ENCODE data around the gene GGT6.

GGT6 gene

DNA sequence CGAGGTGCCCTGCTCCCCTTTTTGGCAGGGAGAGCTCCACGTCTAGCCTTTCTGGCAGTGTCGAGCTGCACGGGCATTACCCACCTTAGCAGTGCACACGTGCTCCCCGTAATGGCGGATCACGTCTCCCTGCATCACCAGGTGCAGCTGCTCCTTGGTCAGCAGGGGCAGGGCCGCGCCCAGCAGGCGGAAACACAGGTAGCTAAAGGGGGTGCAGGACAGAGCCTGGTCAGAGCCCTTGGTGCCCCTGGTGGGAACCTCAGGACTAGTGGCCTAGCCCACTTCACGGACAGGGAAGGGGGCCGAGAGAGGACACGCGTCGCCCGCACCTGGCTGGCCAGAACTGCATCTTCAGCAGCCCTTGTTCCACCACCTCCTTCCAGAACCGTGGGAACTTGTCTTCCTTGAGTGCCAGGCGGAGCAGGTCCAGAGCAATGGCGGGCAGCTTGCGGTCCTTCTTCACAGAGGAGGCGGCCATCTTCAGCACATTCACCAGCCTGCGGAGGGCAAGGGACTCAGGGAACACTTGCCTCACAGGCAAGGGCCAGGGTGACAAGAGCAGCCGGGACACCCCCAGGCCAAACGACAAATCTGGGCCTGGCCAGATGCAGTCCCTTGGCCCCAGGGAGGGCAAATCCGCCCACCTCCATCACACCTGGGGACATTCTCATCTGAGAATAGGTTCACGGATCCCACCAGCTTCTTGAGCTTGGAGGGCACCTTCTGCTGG lies 8.4 kb downstream of the GGT6 start:
- no peak for DNase-seq (ENCODE audit: low read depth in 2 of 2)

DNA sequence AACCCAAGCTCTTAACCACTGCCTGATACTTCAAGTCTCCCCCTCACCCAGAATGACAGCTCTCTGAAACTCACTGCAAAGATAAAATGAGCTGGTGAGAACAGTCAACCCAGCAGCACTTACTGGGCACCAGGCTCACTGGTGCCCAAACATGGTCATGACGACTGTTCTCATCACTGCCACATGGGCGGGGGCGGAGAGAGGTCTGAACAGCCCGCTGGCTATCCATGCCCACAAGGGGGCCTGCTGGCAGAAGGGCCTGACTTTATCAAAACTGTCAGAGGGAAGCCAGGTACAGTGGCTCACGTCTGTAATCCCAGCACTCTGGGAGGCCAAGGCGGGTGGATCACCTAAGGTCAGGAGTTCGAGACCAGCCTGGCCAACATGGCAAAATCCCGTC lies 9.2 kb downstream of the GGT6 start:
- no peak for DNase-seq (ENCODE audit: low read depth in 2 of 2)

DNA sequence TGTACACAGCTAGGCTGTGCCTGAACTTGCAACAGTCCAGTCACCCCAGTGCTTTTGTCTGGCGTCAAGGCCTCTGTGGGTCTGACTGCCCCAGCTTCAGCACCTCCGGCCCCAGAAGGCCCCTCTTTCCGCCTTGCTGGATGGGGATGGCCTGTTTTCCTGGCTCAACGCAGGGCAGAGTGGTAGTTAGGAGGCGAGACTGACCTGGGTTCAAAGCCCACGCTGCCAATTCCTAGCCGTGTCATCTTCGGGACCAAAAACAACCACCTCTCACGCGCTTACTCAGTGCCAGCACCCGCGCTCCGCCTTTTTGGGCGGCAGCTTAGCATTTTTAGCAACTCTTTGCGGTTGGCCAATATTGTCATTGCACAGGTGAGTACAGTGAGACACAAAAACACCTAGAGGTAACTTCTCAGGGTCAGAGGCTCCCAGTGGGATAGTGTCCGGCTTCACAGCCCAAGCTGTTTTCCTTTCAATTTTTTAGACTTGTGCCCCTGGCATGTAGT lies 9.8 kb downstream of the GGT6 start:
- DNase-seq (ENCODE audit: low read depth in 2 of 2) = no peak

DNA sequence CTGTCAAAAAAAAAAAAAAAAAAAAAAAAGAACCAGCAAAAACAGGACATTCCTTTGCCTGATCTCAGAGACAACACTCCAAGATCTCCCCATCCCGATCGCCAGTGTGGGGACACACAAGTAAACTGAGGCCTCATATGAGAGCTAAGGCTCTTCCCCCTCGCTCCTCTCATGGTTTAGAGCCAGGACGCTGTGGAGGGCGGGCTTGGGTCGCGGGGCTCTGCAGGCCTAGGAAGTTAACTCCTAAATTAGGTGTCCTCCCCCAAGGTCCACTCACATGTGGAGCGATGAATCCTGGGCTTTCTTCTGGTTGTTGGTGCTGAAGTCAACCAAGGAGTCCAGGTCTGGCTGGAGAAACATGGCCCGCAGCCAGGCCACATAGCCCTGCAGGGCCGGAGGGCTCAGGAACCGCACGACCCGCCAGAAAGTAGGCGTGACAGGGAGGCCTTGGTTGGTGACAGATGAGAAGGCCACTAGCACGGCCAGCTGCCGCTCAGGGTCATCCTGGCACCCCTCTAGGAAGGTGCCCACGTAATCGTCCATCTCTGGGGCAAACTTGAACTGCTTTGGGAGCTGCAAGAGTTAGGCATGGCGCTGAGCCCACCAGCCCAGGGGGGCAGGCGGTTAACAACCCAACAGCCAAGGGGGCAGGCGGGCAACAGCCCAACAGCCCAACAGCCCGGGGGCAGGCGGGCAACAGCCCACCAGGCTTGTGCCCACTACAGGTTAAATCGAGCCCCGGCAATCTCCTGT lies 10.4 kb downstream of the GGT6 start:
- DNase-seq (ENCODE audit: low read depth in 2 of 2) = no peak

DNA sequence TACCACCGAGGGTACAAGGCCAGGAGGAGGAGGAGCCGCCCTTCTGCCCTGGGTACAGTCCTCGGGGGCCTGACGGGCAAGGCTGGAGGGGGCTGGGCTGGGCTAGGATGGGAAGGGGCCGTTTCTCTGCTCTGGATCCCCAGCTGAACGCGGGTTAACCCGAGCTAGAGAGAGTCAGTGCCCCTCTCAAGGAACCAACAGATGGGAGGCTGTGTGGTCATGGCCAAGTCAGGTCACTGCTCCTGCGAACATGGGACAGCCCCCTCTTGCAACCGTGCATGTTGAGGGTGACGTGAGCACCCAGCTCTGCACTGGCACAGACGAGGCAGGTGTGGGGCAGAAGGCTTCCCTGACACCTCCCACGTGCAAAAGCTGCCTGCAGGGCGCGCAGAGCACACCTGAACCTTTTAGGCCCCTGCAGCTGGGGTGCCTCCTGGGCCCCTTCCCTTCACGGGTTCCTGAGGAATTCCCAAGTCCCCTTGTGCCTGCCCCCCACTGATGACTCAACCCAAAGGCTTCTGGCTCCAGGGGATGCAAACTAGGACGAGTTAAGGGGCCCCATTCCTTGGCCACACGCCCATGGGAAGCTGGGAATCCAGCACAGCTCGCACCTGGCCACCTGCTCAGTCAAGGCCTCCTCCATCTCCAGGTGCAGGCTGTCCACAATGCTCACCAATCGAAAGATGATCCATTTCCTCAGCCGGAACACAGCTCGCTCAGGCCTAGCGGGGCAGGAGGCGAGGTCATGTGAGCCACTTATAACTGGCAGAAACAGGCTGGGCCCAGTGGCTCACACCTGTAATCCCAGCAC lies 11.5 kb downstream of the GGT6 start:
- no peak for DNase-seq (ENCODE audit: low read depth in 2 of 2)

DNA sequence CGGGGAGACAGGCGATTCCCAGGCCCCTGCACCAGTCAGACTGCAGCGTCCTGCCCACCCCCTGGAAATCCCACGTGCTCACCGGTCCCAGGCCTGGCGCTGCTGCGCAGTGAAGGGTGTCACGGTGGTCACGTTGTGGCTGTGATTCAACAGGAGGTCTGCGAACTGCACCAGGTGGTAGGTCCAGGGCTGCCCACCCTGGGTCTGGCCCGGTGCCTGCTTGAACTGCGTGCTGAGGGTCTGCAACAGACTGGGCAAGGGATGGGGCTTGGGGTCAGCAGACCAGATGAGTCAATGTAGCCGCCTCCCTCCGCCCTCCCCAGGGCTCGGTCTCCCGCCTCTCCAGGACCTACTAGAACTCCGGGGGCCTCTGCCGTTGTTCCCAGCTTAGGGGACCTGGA lies 12.3 kb downstream of the GGT6 start:
- no peak for DNase-seq (ENCODE audit: low read depth in 2 of 2)

DNA sequence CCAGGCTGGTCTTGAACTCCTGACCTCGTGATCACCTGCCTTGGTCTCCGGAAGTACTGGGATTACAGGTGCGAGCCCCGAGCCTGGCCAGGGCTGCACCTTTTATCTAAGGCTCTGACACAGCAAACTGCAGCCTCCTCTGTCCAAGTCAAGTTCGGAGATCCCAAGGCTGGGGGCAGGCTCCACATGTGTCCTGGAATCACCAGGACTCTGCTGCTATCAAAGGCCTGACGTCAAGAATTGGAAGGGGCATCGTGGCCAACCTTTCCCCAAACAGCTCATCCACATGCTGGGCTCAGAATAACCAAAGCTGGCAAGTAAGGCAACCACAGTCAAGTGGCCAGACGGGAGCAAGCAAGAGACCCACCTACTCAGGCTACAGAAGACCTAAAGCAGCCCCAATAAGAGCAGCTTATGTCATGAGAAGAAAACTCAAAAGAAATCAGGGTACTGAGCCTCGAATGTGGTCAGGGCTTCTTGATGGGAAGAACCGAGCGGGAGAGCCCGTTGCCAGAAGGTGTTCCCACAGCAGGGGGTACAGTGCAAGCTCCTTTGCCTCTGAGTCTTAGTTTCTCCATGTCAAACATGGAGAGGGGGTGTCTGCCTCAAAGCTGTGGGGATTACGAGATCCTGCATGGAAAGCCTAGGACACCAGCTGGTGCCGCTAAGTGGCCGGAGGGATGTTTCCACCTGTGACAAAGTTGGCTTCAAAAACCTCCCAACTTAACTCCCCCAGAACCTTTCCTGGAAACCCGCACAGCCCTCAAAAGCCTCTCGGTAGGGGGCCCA lies 13.1 kb downstream of the GGT6 start:
- no peak for DNase-seq (ENCODE audit: low read depth in 2 of 2)

DNA sequence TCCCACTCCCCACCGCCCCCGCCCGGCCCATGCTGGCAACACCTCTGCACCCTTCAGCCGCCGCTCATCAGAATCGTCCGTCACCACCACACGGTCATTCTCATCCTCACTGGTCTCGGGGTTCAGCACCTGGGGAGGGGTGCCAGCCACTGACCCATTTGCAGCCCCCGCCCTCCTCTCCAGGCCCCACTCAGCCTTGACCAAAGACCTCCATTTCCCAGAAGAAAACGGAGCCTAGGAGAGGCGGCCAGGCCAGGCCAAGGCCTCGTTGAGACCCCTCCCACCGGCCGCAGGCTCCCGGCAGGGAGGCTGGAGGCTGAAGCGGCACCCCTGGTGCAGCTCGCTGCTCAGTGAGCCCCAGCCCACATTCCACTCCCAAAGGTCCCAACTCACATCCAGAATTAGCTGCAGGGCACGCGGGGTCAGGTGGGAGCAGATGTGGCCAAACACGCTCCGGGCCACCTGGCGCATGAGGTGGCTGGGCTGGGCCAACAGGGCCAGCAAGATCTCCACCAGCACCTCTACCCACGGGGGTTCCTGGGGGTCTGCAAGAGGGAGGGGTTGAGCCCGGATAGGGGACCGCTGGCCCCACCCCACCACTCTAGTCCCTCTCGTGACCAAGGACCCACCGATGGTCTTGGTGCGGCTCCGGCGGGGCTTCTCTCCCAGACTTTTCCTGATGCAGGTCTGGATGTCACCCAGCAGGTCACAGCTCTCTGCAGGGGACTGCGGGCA lies 15.0 kb downstream of the GGT6 start:
- no peak for DNase-seq (ENCODE audit: low read depth in 2 of 2)

DNA sequence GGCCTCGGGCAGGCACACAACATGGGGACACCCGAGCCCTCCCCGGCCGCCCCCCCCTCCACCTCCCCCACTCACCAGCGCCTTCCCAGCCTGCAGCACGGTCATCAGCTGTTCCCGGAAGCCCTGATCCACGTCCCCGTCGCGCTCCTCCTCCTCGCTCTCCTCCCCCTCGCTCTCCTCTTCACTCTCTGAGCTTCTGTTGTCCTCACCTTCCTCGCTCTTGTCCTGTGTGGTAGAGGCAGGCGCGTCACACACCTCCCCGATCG lies 15.5 kb downstream of the GGT6 start:
- no peak for DNase-seq (ENCODE audit: low read depth in 2 of 2)

DNA sequence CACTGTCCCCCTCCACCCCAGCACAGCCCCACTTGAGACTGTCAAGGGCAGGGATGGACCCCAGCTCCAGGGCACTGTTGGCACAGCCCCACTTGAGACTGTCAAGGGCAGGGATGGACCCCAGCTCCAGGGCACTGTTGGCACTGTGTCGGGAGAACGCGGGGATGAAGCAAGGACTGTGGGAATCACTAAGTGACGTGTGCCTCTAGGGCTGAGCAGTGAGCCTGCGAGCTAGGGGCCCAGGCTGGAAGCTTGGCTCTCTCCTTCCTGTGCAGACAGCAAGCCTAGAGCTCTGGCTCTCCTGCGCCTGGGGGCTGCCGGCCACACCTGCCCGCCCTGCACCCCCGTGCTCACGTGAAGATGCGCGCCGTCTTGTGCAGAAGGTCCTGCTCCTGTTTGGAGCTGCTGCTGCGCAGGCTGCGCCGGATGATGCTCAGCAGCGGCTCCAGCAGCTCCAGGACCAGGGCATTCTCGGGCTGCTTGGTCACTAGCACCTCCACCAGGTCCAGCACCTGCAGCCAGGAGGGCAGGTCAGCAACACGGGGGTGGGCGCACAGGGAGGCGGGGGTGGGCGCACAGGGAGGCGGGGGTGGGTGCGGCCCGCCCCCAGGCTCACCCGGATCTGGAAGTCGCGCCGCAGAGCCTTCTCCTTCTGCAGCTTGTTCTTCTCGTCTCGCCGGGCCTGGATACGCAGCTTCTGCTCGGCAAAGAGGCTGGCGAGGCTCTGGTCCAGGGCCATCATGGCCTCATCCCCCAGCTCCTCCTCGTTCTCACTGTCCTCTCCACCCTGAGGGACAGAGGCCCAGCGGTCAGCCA lies 16.0 kb downstream of the GGT6 start:
- DNase-seq (ENCODE audit: low read depth in 2 of 2) = no peak

DNA sequence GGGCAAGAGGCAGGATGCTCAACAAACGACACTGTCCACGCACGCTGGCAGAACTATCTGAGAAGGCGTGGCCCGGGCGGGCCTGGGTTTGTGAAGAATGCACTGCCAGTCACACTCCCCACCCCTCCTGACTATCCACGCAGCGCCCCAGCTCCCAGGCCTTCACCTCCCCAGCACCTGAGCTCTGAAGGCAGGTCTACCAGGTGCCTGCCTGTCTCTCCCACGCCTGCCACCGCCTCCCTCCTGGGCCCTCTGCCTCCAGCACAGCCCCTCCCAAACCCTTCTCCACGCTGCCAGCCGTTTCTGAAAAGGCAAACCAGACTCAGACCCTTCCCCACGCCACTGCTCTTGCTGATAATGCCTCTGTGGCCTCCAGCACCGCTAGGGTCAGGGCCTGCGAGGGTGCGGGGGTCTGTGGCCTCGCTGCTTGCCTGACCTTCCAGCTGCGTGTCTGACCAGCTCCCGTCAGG lies 16.8 kb downstream of the GGT6 start:
- no peak for DNase-seq (ENCODE audit: low read depth in 2 of 2)

DNA sequence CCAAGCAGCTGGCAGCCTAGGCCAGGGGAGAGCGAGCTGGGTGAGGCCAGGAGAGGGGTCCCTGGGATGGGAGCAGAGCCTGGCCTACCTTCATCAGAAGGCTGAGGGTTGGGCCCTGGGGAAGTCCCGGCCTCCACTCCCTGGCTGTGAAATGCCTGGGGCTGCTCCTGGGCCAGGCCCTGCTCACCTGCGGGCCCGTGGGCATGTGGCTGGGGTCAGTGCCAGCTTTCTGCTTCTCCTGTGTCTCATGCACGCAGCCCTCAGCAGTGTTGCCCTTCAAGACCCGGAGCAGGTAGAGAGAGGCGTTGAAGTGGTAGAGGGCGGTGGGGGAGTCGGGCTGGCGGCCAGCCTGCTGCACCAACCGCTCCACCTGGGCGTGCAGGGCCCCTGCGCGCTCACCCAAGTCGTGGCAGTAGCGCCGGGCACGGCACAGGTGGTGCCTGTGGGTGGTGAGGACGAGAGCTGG lies 17.6 kb downstream of the GGT6 start:
- no peak for DNase-seq (ENCODE audit: low read depth in 2 of 2)

DNA sequence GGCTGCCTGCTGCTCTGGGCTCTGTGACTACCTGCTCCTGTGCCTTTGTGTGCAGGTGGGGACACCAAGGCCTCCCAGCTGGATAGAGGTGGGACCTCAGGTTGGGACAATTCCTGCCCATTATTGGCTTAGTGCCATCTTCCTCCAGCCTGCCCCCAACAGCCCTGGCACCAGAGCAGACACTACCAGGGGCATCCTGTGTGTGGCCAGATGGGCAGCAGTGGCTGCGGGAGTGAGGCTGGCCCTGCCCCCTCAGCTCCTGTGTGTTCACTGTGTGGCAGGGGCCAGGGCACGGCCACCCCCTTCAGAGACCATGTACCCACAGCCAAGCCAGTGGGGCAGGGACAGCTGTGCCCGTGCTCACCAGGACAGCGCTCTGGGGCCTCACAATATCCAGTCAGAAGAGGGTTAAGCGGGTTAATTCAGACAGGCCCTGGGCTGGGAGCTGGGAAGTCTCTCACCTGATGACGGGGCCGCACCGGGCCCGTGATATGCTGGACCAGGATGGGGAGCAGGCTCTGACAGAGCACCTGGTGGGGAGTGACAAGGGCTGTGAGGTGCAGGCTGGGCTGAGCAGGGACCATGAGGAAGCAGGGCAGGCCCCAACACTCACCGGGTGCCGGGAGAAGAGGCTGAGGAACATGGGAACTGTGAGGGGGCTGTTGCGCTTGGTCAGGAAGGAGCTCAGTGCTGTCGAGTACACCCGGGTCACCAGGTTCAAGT lies 18.2 kb downstream of the GGT6 start:
- no peak for DNase-seq (ENCODE audit: low read depth in 2 of 2)

DNA sequence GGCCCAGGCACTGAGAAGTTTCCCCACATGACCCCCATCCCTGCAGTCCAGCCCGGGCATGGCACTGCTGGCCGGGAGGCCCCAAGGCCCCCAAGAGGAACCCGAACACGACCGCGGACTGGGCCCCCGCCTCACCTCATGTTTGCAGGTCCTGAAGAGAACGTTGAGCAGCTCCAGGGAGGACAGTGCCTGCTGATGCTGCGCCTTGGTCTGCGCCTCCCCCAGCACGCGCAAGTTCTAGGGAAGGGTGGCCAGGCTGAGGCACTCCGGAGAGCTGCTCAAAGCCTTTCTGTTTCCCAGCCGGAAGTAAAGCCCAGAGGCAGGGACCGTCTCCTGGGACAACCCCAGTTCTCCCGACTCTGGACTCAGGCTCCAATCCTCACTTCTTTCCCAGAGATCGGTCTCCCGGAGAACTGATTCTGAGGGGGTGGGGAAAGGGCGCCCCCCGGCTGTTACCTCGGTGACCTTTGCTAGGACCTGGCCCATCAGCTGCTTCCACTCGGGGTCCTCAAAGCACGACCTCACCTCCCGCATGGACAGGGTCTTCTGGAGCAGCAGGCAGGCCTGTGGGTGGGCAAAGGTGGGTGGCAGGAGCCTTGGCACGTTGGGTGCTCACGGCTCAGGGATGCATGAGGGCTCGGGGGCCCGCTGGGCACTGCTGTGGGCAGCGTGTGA lies 18.9 kb downstream of the GGT6 start:
- no peak for DNase-seq (ENCODE audit: low read depth in 2 of 2)

DNA sequence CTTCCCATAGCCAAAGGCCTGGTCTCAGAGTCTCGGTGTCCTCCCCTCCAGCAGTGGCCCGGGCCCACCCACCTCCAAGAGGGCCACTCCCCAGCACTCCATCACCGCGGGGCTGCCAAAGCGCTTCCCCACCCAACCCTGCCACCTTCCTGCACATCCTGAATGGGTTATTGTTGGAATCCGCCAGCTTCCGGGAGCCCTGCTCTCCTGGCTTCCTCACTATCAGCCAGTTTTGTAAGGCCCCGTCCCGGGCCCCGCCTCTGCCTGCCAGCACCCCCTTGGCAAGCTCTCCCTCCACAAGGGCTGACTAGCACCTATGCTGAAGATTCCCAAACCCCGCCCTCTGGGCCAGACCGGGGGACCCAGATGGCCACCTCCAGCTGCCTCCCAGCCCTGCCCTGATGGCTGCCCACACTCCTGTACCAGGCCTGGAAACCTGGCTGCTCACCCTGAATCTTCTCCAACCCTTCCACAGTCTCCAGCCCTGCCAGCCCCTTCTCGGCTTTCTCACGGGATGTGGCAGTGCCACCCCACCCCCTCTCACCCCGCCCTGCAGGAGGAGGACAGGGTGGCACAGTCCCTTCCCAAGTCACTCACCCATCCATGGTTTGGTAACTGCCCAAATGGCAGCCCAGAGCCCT lies 19.6 kb downstream of the GGT6 start:
- no peak for DNase-seq (ENCODE audit: low read depth in 2 of 2)

DNA sequence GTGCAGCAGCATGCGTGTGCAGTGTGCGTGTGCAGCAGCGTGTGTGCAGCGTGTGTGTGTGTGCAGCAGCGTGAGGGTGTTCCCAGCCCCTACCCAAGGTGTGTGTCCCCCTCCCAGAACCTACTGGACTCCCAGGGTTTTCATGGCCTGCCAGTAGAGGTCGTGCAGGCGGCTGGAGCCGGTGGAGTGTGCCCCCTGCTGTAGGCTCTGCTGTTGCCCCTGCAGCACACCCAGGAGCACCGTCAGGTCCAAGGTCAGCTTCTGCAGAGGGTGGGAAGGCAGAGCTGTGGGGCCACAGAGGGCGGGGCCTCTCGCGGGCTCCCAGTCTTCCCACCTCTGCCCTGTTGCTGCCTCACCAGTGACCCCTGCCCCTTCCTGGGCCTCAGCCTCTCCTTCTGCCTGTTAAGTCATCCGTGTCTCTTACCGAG lies 20.1 kb downstream of the GGT6 start:
- no peak for DNase-seq (ENCODE audit: low read depth in 2 of 2)

DNA sequence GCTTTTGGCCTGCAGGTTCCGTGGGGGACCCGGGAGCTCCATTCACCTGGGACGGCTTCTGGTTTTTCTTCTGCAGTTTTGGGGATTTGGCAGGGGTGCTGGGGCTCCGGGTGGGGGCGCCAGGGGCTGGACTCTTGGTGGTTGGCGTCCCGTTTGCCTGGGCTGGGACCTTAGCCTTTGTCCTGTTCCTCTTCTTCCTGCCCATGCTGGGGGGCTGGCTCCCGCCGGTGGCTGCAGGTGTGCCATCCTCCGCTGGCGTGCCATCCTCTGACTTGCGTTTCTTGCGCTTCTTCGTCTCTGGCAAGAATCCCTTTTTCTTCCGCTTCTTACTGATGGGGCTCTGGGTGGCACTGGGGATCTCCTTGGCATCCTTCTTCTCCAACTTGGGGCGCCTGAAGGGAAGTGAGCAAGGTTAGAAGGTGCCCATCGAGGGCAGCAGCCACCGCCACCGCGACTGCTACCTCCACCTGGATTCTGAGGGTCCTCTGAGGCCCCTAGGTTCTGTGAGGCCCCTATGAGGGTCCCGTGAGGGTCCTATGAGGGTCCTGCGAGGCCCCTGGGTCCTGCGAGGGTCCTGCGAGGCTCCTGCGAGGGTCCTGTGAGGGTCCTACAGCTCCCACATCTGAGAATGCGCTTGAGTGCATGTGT lies 20.7 kb downstream of the GGT6 start:
- DNase-seq (ENCODE audit: low read depth in 2 of 2) = no peak

DNA sequence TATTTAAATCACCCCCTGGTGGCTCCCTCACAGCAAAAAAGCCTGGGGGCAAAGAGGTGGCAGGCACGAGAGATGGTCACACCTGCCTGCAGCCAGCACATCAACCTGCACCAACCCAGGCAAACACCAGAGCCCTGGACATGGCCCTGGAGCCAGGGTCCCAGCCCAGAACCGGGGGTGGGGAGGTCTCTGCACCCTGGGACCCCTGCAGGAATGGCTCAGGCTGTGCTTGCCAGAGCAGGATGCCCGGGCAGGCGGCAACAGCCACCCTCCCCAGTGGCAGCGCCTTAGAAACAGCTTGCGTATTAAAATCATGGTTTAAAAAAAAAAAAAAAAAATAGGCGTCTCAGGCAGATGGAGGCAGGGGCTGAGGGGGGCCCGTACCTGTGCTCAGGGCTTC lies 21.4 kb downstream of the GGT6 start:
- no peak for DNase-seq (ENCODE audit: low read depth in 2 of 2)
